Astrocyte (in vitro differentiated cells and primary cell): Measurements from ENCODE around the gene PODXL. TPM values are rescaled to one million over a fixed set of nuclear protein-coding genes. Genes with fewer than 3 reads are reported as not detected.
"Not testable (repeated sequence)": the region's sequence is repeated elsewhere in the genome, so short reads cannot be mapped to it uniquely, and the experiment has no call there.

Source experiments
- DNase-seq: peaks from one replicate; pipeline ENCODE4 v3.0.0-alpha.2; 2010; ENCODE audit warnings: low read depth
- FAIRE-seq: peaks from 2 replicates; lab custom pipeline; 2011; peaks lifted over from hg19 to GRCh38; lab: Jason Lieb, UNC
- H2AFZ ChIP-seq: 2 replicates; pipeline ENCODE4 v1.6.0; 2012; ENCODE audit warnings: low read depth, low read length, inconsistent platforms
- H3K27ac ChIP-seq: 2 replicates; pipeline ENCODE4 v1.5.1; 2011; ENCODE audit warnings: low read depth, low read length, inconsistent platforms
- H3K27me3 ChIP-seq: 2 replicates; pipeline ENCODE4 v1.6.0; 2011; ENCODE audit warnings: low read length, inconsistent platforms; ENCODE audit not compliant: insufficient read depth
- H3K36me3 ChIP-seq: 2 replicates; pipeline ENCODE4 v1.5.1; 2011; ENCODE audit warnings: low read length, inconsistent platforms; ENCODE audit not compliant: insufficient read depth
- H3K4me1 ChIP-seq: 2 replicates; pipeline ENCODE4 v1.5.1; 2011; ENCODE audit warnings: low read length, inconsistent platforms; ENCODE audit not compliant: insufficient read depth
- H3K4me2 ChIP-seq: 2 replicates; pipeline ENCODE4 v1.6.0; 2012; ENCODE audit warnings: low read length, inconsistent platforms
- H3K4me3 ChIP-seq: 2 replicates; pipeline ENCODE4 v1.5.1; 2011; ENCODE audit warnings: low read depth, mild to moderate bottlenecking, low read length, inconsistent platforms; ENCODE audit not compliant: insufficient read depth
- H3K79me2 ChIP-seq: 2 replicates; pipeline ENCODE4 v1.6.0; 2012; ENCODE audit warnings: mild to moderate bottlenecking, low read length, inconsistent platforms; ENCODE audit not compliant: insufficient read depth
- H3K9ac ChIP-seq: 2 replicates; pipeline ENCODE4 v1.6.0; 2012; ENCODE audit warnings: mild to moderate bottlenecking, low read length, inconsistent platforms
- H3K9me3 ChIP-seq: 2 replicates; pipeline ENCODE4 v1.5.1; 2012; ENCODE audit warnings: low read depth, mild to moderate bottlenecking, low read length, inconsistent platforms; ENCODE audit not compliant: insufficient read depth
- H4K20me1 ChIP-seq: 2 replicates; pipeline ENCODE4 v1.6.0; 2012; ENCODE audit warnings: low read length, inconsistent platforms; ENCODE audit not compliant: insufficient read depth
- H3K27ac Mint-ChIP-seq: one replicate; pipeline ENCODE4 v1.8.0; 2021; ENCODE audit warnings: mild to moderate bottlenecking, mixed read lengths; ENCODE audit not compliant: unreplicated experiment
- H3K27me3 Mint-ChIP-seq: one replicate; pipeline ENCODE4 v1.8.0; 2021; ENCODE audit warnings: low read depth, mixed read lengths; ENCODE audit not compliant: unreplicated experiment
- H3K36me3 Mint-ChIP-seq: one replicate; pipeline ENCODE4 v1.8.0; 2021; ENCODE audit warnings: low read depth, mixed read lengths; ENCODE audit not compliant: unreplicated experiment
- H3K4me1 Mint-ChIP-seq: one replicate; pipeline ENCODE4 v1.8.0; 2021; ENCODE audit warnings: low read depth, mixed read lengths; ENCODE audit not compliant: unreplicated experiment
- H3K4me3 Mint-ChIP-seq: one replicate; pipeline ENCODE4 v1.8.0; 2021; ENCODE audit warnings: mild to moderate bottlenecking, moderate library complexity, mixed read lengths; ENCODE audit not compliant: unreplicated experiment
- H3K9me3 Mint-ChIP-seq: one replicate; pipeline ENCODE4 v1.8.0; 2021; ENCODE audit warnings: mild to moderate bottlenecking, mixed read lengths; ENCODE audit not compliant: unreplicated experiment
- CTCF ChIP-seq: IDR thresholded peaks from 2 replicates; pipeline ENCODE4 v1.5.1; 2011; ENCODE audit warnings: low read depth, mild to moderate bottlenecking, inconsistent platforms, low read length, moderate library complexity; ENCODE audit not compliant: insufficient read depth
- EZH2 ChIP-seq: IDR thresholded peaks from 2 replicates; pipeline ENCODE4 v1.6.1; 2012; ENCODE audit warnings: mild to moderate bottlenecking, low read length, inconsistent platforms; ENCODE audit not compliant: insufficient read depth
- total RNA-seq: library from RNA; stranded (reverse); gene quantifications from 2 replicates; pipeline ENCODE4 v1.2.1, GENCODE V29; 2021

Gene PODXL
- total RNA-seq, 1 donor from 2014 or later: 47.1 TPM

DNA sequence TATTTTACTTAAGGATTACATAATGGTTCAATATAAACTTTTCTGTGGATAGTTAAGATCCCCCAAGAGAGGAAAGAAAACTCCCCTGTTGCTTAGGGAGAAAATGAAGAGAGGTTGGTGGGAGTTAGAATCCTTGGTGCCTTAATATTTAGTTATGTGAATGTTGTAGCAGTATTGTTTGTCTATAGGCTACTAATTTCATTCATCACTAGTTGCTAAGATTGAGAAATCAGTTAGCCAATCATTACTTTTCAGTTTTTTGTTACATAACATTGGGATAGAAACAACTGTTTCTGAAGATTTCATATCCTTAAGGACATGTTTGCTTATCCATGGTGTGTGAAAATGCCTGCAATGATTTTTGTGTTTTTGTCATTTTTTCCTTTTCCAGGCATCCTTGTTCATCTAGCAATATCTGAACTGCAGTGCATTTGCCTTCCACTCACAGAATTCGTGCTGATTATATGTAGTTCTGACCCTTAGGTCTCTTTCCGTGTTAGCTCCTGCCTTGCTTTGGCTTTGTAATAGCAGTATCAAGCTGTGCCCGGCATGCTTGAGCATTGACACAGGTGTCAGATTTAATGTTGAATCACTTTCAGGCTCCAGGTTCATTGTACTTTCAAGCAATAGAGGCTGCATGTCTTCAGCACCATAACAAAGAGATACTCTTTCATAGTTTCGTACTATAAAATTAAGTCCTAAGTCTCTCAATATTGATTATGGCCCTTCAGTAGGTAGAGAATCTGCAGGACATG is 85.0 kb downstream of the PODXL start:
- no peak overlapping the region for H2AFZ ChIP-seq
- Mint-ChIP-seq H3K27me3 (no peaks in the 10 kb centered on the region), H3K4me1 (peaks cover 3% of the 10 kb centered on the region), H3K4me3 (no peak overlapping the region), H3K9me3 (no peaks in the 10 kb centered on the region), H3K27ac (no peak overlapping the region), H3K36me3 (peaks cover 15% of the 10 kb centered on the region)
- DNase-seq (no peak), FAIRE-seq (no peak)
- peaks cover 25% of the 10 kb centered on the region for H3K36me3 ChIP-seq
- no peaks in the 10 kb centered on the region for H3K4me1 ChIP-seq
- TF ChIP-seq CTCF (no peak), EZH2 (no peak)
- H4K20me1 ChIP-seq: no peaks in the 10 kb centered on the region
- H3K9me3 ChIP-seq: no peaks in the 10 kb centered on the region
- H3K79me2 ChIP-seq: no peaks in the 10 kb centered on the region
- no peak overlapping the region for H3K4me3 ChIP-seq
- H3K27me3 ChIP-seq: no peaks in the 10 kb centered on the region
- H3K4me2 ChIP-seq: no peak overlapping the region
- H3K9ac ChIP-seq: no peak overlapping the region
- H3K27ac ChIP-seq: no peak overlapping the region

DNA sequence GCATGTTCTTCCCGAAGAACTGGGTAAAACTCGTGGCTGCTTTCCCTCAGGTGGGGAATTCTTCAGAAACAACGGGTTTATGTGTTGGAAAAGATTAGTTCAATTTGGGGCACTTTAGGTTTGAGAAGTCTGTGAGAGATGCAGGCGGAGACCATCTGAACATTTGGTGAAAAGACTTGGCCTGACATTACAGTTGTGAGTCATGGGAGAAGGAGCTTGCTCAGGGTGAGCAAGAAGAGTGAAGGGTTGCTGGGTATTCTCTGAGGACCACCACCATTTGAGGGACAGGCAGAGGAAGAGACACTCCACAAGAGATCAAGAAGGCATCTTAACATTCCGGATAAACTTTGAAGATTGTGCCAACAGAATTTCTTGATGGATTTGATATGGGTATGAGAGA is 88.6 kb downstream of the PODXL start:
- Mint-ChIP-seq H3K36me3 (peaks cover 21% of the 10 kb centered on the region), H3K27ac (no peak overlapping the region), H3K27me3 (no peaks in the 10 kb centered on the region), H3K9me3 (no peaks in the 10 kb centered on the region), H3K4me3 (no peak overlapping the region), H3K4me1 (peaks cover 3% of the 10 kb centered on the region)
- no peak overlapping the region for H3K4me3 ChIP-seq
- no peaks in the 10 kb centered on the region for H3K27me3 ChIP-seq
- DNase-seq: no peak
- H2AFZ ChIP-seq: no peak overlapping the region
- TF ChIP-seq EZH2 (no peak), CTCF (no peak)
- no peaks in the 10 kb centered on the region for H3K9me3 ChIP-seq
- FAIRE-seq: no peak
- H3K27ac ChIP-seq: no peak overlapping the region
- peaks cover 35% of the 10 kb centered on the region for H3K36me3 ChIP-seq
- no peaks in the 10 kb centered on the region for H3K79me2 ChIP-seq
- H3K4me2 ChIP-seq: no peak overlapping the region
- H4K20me1 ChIP-seq: no peaks in the 10 kb centered on the region
- no peak overlapping the region for H3K9ac ChIP-seq
- no peaks in the 10 kb centered on the region for H3K4me1 ChIP-seq

DNA sequence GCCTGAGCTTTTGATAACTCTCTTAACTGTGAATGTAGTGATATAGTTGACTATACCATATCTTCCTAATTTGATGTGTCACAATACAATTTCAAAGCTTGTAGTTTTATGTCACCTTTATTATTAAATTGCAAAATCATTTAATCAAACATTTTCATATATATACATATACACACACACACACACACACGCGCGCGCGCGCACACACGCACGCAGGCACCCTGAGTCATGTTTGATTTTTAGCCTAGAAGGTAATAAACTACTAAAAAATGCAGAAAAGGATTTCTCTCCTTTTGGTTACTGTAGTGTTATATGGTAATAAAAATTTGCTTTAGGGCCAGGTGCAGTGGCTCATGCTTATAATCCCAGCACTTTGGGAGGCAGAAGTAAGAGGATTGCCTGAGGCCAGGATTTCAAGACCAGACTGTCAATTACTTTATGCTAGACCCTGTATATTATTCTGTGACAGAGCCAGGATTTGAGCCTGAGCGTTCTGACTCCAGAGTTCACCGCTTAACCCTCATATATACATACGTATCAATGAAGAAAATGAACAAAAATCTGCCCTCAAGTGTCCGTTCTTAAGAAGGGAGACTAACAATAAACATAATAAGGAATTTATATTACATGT is 89.6 kb downstream of the PODXL start:
- Histone ChIP-seq H3K4me2 (no peak overlapping the region), H3K36me3 (peaks cover 29% of the 10 kb centered on the region), H3K79me2 (no peaks in the 10 kb centered on the region), H3K4me3 (no peak overlapping the region), H3K27ac (no peak overlapping the region), H2AFZ (no peak overlapping the region), H3K4me1 (no peaks in the 10 kb centered on the region), H3K27me3 (no peaks in the 10 kb centered on the region), H3K9ac (no peak overlapping the region), H3K9me3 (no peaks in the 10 kb centered on the region), H4K20me1 (no peaks in the 10 kb centered on the region)
- Mint-ChIP-seq H3K4me1 (peaks cover 3% of the 10 kb centered on the region), H3K4me3 (no peak overlapping the region), H3K9me3 (no peaks in the 10 kb centered on the region), H3K36me3 (peaks cover 27% of the 10 kb centered on the region), H3K27me3 (no peaks in the 10 kb centered on the region), H3K27ac (no peak overlapping the region)
- FAIRE-seq: no peak
- no peak for DNase-seq
- TF ChIP-seq EZH2: no peak
- TF ChIP-seq CTCF: no peak

DNA sequence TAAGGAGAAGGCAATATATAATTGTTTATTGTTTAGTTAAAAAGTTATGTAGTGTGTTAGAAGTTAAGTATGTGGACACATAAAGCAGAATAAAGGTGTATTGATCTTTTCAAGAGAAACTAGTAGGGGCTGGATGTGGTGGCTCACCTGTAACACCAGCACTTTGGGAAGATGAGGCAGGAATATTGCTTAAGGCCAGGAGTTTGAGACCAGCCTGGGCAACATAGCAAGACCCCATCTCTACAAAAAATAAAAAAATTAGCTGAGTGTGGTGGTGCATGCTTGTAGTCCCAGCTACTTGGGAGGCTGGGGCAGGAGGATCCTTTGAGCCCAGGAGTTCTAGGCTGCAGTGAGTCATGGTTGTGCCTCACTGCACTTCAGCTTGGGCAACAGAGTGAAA is 93.7 kb downstream of the PODXL start:
- H3K36me3 ChIP-seq: peaks cover 22% of the 10 kb centered on the region
- H4K20me1 ChIP-seq, H3K9ac ChIP-seq, H3K27me3 Mint-ChIP-seq, H3K4me2 ChIP-seq, H3K9me3 Mint-ChIP-seq, H3K27me3 ChIP-seq, H3K9me3 ChIP-seq, H3K27ac ChIP-seq, H2AFZ ChIP-seq, H3K4me1 ChIP-seq, FAIRE-seq, H3K27ac Mint-ChIP-seq, DNase-seq, H3K79me2 ChIP-seq, H3K4me3 Mint-ChIP-seq, H3K4me3 ChIP-seq: not testable (repeated sequence)
- Mint-ChIP-seq H3K36me3 (peaks cover 19% of the 10 kb centered on the region), H3K4me1 (peaks cover 15% of the 10 kb centered on the region)
